HG02885 (cell line): ENCODE measurements around the gene XCL1.

ENCODE experiments used
- ATAC-seq: cut with Tn5 transposase; IDR thresholded peaks from one replicate; pipeline ENCODE4 v1.9.1; 2021; ENCODE audit warnings: mild to moderate bottlenecking; ENCODE audit not compliant: unreplicated experiment, poor library complexity

XCL1 gene

GRCh38 chr1:168629466-168629865 lies 53.1 kb downstream of the XCL1 start:
- ATAC-seq = no peak
